A549 (cell line): Measurements from ENCODE around the gene ILDR1.

Experiments
- CTCF ChIP-seq: fragments of >200 bp; sonication (Bioruptor Twin); formaldehyde crosslinking; IDR thresholded peaks from 3 replicates; pipeline ENCODE4 v1.5.1; 2016
- ESRRA ChIP-seq: fragments of 150-350 bp; IDR thresholded peaks from 2 replicates; pipeline ENCODE4 v1.6.1; 2014; ENCODE audit warnings: mild to moderate bottlenecking, low read length, borderline replicate concordance
- FOSB ChIP-seq: fragments of 250-450 bp; sonication (Bioruptor Pico); IDR thresholded peaks from 2 replicates; pipeline ENCODE4 v1.5.0; 2020; ENCODE audit warnings: mild to moderate bottlenecking, moderate library complexity
- POLR2A ChIP-seq: IDR thresholded peaks from 2 replicates; pipeline ENCODE4 v1.6.1; 2012; ENCODE audit warnings: mild to moderate bottlenecking, low read length
- TF ChIP-seq, protein P1 (sequence below): fragments of 250-450 bp; sonication (Bioruptor Pico); IDR thresholded peaks from 2 replicates; pipeline ENCODE4 v1.5.0; 2021; ENCODE audit warnings: mild to moderate bottlenecking, moderate library complexity, borderline replicate concordance

DNA sequence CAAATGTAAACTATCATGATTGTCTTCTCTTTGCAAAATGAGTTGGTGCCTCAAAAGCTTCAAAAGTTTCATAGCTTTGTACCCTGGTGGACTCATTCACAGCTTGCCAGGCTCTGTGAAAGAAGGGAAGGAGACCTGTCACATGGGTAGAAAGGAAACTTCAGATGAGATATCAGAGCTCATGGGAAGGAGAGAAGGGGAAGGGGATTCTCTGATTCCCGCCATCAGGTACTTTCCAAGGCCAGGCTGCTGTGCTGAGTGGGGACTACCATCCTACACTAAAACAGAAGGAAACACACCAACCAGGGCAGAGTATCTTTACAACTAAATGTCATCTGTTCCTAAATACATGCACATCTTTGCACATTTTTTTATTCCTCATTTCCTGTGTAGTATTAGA is 9.2 kb downstream of the ILDR1 start:
- TF ChIP-seq, protein P1, sequence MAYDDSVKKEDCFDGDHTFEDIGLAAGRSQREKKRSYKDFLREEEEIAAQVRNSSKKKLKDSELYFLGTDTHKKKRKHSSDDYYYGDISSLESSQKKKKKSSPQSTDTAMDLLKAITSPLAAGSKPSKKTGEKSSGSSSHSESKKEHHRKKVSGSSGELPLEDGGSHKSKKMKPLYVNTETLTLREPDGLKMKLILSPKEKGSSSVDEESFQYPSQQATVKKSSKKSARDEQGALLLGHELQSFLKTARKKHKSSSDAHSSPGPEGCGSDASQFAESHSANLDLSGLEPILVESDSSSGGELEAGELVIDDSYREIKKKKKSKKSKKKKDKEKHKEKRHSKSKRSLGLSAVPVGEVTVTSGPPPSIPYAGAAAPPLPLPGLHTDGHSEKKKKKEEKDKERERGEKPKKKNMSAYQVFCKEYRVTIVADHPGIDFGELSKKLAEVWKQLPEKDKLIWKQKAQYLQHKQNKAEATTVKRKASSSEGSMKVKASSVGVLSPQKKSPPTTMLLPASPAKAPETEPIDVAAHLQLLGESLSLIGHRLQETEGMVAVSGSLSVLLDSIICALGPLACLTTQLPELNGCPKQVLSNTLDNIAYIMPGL, result no peak
- TF ChIP-seq POLR2A, result no peak
- TF ChIP-seq ESRRA, result no peak
- no peak for TF ChIP-seq CTCF
- TF ChIP-seq FOSB (CRISPR knock-in tag), result no peak
